HG03095 (cell line): ENCODE measurements around the gene CTNNBL1.

Experiments used
- ATAC-seq: cut with Tn5 transposase; IDR thresholded peaks from one replicate; pipeline ENCODE4 v1.9.1; 2021; ENCODE audit warnings: moderate library complexity; ENCODE audit not compliant: unreplicated experiment

Gene CTNNBL1

DNA sequence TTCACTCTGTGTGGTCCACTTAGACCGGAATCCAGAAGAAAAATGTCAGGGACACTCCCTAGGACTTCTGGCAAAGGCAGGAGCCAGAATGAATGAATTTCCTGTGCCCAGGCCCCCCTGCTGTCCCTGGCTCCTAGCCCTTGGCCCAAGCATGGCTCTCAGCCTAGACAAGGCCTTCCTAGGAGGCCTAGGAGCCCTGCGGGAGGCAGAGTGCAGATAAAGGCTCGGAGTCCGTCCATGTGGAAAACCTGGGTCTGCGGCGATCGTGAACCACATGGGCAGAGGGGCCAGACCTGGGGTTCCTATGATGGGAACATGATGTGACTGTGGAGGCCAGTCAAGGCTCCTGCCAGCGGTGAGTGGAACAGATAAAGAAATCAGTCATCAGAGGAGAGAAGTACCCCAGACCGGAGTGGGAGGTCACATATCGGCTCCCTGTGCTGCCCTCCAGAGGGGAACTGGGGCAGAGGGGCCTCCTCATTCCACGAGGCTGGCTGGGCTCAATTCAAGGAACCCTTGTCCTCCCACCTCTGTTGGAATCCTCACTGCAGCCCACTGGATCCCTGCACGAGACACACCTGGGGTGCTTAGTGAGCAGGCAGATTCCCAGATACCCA lies 203.2 kb downstream of the CTNNBL1 start:
- no peak for ATAC-seq

DNA sequence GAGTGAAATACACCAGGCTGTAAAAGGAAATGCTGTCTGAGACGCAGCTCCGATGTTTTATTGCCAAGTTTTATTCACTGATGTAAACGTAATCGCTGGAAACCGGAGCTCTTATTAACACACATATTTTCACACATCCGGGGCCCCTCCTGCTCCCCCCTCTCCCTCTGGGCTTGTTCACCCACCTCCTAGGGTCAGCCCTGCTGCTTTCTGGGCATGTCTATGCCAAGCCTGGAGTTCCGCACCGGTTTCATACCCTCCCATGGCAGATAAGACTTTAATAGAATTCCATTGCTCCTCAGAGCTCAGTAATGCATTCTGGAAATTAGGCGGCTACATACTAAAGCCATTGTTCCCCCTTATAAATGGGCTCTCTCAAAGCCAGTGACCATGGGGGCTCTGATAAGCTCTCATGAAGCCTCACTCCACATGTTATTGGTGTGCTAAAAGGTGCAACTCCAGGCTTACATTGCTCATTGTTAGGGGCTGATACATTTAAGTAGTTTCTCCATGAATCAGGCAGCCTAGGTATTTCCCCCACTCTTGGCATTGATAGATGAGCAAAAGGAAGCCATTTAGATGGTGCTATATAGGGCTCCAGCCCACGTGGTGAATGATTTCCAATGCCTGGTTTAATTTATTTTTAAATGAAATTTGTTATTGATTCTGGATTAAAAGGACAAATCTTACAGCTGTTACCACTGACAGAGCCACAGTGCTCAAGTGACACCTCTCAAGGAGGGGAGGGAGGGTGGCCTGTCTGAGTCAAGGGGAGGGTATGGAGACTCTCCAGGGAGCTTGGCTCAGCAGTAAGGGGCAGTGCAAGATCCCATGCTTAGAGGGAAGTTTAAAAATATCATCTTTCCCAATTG lies 204.6 kb downstream of the CTNNBL1 start:
- no peak for ATAC-seq

DNA sequence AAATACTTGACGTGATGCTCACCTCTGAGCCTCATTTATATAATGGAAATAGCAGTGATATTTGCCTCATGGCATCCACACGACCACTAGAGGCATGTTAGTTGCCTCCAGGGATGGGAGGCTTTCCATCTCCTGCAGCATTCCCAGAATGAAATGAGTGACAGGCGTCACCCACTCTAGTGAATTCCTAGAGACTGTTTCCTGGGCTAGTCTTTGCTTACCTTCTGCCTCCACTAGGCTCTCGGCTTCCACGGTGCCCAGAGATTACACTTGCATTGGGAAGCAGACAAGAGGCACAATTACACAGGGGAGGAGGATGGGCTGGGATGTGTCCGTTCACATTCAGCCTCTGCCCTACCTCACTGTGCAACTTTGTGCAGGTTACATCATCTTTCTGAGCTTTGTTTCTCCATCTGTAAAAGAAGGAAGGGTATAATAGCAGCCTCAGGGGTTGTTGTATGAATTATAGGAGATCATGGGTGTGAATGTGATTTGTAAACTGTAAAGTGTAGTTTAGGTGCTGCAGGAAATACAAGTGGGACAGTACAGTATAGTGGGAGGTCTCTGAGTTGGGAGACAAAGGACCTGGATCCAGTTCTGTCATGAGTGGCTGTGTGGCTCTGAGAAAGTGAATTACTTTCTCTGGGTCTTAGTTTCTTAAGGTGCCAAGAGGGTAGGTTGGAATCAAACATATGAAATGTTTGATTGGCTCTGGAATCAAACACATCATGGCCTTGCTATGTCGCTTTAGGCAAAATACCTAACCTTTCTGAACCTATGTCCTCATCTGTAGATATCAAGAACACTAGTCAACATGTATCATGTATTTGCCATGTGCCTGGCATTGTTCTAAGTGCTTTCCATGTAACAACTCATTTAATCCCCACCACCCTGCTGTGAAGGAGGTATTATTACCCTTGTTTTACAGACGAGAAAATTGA lies 205.5 kb downstream of the CTNNBL1 start:
- ATAC-seq, result no peak

DNA sequence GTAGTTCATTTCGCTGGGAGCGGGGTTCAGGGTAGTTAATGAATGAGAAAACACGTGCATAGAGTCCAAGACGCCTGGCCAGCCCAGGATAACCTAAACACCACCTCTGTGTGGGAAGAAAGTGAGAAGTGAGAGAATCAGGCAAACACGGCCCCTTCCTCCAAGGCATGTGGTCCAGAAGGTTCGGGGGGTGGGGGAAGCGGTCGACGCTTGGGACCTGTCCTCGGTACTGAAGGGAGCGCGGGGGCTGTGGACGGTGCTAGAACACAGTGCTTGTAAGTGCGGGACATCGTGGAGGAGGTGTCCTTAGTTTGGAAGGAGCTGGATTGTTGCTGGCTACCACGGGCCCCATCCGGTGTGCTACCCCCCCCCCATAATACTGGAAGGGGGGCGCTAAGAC lies 207.4 kb downstream of the CTNNBL1 start:
- no peak for ATAC-seq

DNA sequence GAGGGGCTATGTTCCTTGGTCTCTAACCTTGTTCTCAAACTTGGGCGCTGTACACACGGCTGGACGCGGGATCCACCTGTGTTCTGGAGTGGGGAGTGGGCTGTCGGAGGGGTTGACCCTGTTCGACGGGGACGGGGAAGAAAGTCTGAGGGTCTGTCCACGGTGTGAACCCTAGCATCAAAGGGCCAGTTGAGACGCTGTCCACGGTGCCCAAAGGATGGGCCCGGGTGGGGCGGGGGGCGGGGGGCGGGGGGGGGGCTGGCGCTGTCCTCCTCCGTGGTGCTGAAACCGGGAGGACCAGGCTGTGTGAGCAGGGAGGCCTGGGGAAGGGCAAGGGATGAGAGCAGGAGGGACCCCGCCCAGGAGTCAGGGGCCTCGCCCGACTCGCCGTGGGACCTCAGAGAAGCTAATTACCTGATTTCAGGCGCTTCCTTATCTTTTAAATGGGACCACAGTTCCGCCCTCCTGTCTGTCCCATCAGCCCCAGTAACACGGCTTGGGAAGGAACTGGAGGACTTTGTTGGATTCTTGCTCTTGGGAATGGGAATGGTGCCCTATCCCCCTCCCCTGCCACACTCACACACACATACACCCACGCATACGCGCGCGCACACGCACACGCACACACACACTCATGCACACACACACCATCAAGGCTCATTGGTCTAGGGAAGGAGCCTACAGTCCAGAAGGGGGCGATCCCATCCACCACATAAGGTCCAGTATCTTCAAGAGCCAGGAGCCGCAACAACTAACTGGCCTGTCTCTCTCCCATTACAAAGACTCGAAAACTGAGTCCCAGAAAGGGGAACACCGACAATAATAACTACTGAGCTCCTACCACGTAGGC lies 208.0 kb downstream of the CTNNBL1 start:
- no peak for ATAC-seq

DNA sequence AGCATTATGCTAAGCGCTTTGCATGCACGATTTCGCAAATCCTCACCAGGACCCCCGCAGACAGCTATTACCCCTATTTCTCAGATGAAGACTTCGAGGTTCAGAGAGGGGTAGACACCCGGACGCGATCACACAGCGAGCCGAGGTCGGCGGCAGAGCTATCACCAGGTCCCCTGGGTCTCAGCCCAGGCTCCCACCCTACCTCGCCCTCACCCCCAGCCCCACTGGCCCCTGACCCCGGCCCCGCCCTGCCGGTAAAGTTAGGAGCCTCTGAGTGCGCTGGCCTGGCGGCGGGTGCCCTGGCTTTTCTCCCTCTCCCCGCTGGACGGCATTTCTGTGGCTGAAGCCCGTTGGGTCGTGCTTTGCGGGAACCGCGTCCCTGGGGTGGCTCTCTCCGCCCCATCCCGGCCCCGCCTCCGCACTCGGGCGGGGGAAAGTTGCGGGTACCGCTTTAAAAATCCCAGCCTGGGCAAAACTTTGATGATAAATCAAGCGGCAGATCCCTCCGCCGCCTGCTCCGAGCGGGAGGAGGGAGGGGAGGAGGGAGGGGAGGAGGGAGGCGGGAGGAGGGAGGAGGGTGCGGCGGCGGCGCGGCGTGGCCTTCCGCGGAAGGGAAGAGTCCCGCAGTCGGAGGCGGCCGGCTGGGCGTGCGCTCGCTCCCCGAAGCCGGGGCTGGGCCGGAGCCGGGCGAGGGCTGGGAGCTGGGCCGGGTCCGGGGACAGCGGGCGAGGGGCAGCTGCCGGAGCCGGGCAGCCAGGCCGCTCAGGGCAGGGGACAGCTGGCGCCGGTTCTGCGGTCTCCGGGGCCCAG lies 208.9 kb downstream of the CTNNBL1 start, which contains the start of gene VSTM2L:
Gene VSTM2L, plus strand, starts transcription at position 624 of the 810 bp plus-strand sequence. CDS start 224 bp downstream, outside the sequence.
- ATAC-seq, result no peak

DNA sequence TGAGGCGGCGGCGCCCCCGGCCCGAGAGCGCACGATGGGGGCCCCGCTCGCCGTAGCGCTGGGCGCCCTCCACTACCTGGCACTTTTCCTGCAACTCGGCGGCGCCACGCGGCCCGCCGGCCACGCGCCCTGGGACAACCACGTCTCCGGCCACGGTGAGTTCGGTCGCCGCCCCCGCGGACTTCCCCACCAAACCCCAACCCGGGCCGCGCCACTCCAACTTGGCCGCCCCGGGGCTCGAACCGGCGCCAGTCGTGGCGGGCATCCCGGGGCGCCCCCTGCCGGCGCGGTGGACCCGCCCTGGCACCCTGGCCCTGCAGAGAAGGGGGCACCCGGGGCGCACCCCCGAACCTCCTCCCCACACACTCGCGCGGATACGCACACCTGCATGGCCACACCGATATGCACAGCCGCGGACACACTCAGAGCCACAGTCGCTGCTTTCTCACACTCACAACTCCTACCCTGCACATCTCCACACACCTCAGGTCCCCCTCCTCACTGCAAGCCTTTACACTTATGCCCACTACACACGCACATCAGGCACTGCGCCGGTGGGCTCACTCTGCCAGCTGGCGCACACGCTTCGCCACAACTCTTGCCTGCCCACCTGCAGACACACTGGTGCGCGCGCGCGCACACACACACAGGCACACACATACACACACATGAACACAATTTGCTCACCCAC lies 209.6 kb downstream of the CTNNBL1 start:
- ATAC-seq, result no peak

DNA sequence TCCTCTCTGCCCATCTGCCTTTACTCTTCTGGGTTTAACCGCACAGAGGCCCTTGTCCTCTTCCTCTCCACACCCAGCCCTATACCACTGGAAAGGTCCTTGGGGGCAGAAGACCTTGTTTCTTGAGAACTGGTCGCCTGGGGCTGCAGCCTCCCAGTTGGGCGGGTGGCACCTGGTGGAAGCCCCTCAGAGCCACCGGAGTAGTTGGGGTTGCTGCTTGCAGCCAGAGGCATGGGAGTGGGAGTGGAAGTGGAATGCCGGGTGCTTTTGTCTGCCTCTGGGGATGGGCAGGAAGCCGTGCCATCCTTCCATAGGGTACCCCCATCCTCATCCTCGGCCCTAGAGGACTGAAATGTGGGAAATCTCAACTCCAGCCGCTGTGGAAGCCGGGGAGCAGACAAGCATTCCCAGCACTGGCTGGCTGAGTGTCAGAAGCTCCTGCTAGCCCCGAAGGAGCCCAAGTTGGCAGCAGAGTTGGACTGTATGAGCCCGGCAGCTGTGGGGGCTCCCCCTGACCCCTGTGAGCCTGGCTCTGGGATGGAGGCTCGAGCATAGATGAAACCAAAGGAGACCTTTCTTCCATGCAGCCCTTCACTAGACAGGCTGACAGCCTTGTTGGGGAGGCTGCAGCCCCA lies 210.3 kb downstream of the CTNNBL1 start:
- ATAC-seq, result no peak

DNA sequence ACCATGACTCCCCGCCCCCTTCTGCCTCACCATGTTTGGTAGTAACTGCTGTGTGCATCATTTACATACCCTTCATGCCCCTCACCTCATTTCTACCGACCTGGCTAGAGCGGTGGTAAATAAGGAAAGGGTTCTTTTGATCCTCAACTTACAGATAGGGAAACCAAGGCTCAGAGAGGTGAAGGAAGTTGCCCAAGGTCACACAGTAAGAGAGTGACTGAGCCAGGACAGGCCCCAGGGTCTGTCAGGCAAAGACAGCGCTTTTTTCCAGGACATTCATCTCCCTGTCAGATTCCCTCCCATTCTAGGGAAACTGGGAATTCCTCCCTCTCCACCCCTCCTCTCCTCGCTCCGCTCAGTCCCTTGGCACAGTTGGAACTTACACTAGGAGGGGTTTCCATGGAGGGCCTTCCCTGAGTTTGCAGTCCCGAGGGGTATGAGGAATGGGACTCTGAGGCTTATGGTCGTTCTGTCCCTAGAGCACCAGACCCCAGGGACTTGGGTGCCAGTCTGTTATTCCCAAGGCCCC lies 211.1 kb downstream of the CTNNBL1 start:
- no peak for ATAC-seq

DNA sequence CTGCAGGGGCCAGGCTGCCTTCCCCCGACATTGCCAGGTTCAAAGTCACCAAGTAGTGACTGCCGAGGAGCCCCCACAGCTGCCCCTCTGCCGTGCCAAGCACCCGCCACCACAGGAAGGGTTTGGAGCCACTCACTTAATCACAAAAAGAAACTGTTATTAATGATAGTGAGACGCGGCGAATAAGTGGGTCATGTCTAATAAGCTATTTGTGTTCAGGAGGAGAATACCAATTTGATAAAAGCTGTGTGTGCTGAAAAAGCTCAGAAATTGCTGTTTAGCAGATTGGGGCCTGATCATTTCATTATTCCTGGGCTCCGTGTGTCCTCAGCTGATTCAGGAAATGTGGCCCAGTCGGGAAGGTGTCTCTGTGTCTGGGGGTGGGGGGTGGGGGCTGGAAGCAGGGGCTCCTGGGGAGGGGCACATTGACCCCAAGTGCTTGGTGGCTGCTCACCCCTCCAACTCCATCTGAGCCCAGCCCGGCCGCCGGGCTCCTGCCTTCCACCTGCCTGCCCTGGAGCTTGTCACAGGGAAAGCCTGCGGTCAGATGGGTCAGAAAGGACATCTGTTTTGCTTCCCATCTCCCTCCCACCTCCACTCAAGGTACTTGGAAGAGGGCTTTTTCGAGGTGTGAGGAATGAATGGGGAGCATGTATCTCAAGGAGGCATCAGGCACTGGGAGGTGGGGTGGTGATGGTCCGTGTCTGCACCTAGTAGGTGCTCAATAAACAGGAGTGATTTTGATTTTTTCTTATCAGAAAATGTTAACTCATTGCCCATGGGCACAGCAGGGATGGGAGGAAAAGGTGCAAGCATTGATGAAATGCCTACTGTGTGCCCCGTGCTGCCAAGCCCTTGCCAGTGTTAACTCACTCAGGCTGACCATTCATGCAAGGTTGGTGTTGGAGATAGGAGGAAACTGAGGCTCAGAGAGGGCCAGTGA lies 212.1 kb downstream of the CTNNBL1 start:
- no peak for ATAC-seq

DNA sequence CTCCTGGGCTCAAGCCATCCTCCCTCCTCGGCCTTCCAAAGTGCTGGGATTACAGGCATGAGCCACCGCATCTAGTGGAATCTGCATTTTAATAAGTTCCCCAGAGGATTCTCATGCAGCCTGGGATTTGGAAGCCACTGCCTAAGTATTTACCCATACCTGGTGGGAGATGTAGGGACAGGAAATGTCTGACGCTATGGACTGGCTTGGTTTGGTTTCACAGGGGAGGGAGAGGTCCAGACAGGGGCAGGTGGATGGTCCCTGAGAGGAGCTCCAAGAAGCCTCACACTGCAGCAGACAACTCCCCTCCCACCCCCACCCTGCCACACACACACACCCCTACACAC lies 213.5 kb downstream of the CTNNBL1 start:
- ATAC-seq, result no peak

DNA sequence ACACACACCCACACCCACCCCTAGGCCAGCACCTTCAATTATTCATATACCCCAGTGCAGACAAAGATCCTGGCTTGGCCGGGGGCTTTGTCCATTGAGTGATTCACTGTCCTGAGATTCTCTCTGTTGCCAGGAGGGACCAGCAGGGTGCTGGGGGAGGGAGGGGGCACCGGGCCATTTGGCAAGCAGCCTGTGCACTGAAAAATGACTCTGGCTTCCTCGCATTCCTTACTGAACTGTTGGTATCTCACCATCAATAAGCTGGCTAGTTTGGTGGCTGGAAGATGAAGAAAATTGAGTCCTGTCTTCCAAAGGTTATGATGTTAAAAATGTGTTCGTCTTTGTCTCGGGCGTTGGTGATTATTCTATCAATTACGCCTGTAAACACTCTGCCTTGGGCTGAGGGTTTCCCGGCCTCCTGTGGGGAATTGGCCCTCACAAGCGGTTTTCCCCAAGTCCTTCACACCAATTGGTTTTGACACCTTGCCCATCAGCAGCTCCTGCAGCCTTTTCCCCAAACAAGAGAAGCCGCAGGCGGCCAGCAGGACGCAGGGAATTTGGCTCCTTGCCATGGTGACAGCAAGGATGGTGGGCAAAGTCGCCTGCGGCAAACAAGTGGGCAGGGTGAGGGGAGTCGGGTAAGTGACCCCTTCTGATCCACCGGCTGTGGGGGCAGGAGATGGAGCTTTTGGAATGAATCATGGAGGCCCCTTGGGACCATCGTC lies 214.0 kb downstream of the CTNNBL1 start:
- no peak for ATAC-seq

DNA sequence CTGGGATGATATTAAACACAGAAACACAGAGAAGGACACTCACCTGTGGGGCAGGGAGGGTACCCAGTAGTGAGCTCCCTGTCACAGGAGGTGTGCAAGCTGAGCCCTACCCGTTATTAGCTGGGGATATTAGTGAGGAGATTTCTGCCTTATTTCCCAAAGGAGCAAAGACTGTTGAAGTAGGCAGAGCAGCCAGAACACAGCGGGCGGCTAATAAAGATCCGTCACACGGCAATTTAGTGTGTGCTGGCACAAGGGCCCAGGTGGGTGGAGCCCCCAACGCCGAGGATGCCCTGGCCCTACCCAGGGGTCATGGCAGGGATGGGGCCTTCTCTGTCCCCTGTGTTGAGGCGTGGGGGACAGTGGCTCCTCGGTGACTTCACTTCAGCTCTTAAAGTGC lies 217.4 kb downstream of the CTNNBL1 start:
- ATAC-seq, result no peak

DNA sequence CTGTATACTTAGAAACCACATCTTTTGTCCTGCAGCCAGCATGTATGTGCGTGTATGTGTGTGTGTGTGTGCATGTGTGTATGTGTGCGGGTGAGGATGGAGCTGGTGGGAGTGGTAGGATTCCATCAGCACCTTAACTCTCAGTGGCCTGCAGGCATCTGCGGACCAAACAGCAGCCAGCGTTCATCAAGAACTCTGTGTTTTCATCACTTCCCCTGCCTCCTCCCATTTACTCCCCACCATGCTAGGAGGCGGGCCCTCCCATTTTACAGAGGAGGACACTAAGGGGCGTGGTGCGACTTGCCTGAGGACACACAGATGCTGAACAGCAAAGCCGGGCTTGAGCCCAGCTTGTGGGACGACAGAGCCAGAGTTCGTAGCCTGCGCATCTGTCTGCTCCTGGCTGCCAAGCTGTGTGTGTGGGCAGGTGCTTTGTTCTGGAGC lies 218.0 kb downstream of the CTNNBL1 start:
- ATAC-seq, result no peak

DNA sequence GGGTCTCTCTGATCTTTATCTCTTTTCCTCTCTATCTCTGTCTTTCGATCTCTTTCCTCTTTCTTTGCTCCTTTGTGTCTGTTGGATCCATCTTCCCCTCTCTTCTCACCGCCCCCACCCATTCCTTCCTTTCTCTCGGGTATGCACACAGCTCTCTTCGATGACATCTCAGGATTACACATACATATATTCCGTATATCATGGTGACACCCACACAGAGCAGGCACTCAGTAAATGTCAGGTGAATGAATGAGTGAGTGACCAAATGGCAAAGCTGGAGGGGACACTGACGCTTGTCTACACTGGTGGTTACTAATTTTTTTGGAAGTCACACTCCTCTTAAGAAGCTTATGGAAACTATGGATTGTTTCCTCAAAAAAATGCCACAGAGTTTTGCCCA lies 219.0 kb downstream of the CTNNBL1 start:
- no peak for ATAC-seq

DNA sequence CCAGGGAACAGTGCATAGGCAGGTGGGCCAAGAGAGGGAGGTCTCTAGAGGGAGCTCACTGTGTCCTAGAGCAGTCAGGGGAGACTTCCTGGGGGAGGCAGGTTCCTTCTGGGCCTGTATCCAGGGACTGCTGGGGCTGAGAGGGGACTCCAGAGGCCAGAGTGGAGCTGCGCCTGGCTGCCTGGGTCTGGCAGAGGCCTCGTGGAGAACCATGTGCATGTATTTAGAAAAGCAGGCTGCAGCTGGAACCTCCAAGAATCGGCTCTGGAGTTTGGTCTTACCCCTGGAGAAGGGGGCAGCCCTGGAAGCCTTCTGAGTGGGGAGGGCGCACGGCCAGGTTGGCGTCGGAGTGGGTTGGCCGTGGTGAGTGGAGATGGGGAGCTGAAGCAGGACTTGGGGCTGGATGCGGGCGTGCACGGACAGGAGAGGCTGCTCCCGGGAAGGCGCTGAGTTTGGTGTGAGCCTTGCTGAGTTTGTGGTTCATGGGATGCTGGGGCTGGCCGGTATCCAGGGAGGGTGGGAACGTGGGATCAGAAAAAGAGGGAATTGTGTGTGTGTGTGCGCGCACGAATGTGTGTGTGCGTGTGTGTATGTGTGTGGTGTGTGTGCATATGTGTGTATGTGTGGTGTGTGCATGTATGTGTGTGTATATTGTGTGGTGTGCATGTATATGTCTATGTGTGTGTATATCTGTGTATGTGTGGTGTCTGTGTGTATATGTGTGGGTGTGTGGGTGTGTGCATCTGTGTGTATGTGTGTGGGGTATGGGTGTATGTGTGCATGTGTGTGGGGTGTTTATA lies 219.9 kb downstream of the CTNNBL1 start:
- ATAC-seq, result no peak
